Panc1 (cell line): ENCODE measurements around the gene PDK2. TPM values are rescaled to one million over a fixed set of nuclear protein-coding genes. Genes with fewer than 3 reads are reported as not detected.

ENCODE experiments used
- ATAC-seq: fragments of 200-7000 bp; cut with Tn5 transposase; 2 replicates; pipeline ENCODE4 v1.9.1; 2020; ENCODE audit warnings: mild to moderate bottlenecking, moderate library complexity
- BruUV-seq: library from RNA; stranded (reverse); fragments of 400-500 nt; replicated peaks from 2 replicates; lab custom pipeline; 2021; lab: Mats Ljungman, UMichigan
- CTCF ChIA-PET: fragments of 300-600 bp; sonication (Branson Sonifier 250); formaldehyde crosslinking; loops from one replicate; lab custom pipeline; 2022; ENCODE audit warnings: antibody characterized with exemption; lab: Charles Lee
- POLR2A ChIA-PET: fragments of 300-600 bp; sonication (Branson Sonifier 250); formaldehyde crosslinking; loops from one replicate; lab custom pipeline; 2022; ENCODE audit warnings: antibody characterized with exemption; lab: Charles Lee
- DNase-seq: peaks from one replicate; pipeline ENCODE4 v3.0.0-alpha.2; 2010; ENCODE audit warnings: low read depth, low spot score
- H3K27ac ChIP-seq: 2 replicates; pipeline ENCODE4 v1.5.1; 2011; ENCODE audit warnings: mild to moderate bottlenecking, low read length, inconsistent platforms
- H3K27me3 ChIP-seq: fragments of 200-500 bp; sonication (Bioruptor generic); 2 replicates; pipeline ENCODE4 v1.6.0; 2014; ENCODE audit warnings: low read length, inconsistent platforms; ENCODE audit not compliant: control insufficient read depth, insufficient read depth
- H3K36me3 ChIP-seq: fragments of 200-500 bp; sonication (Bioruptor generic); 2 replicates; pipeline ENCODE4 v1.5.1; 2014; ENCODE audit warnings: inconsistent platforms, mild to moderate bottlenecking, low read length, moderate library complexity; ENCODE audit not compliant: control insufficient read depth, insufficient read depth
- H3K4me1 ChIP-seq: 2 replicates; pipeline ENCODE4 v1.5.1; 2011; ENCODE audit warnings: inconsistent platforms, mild to moderate bottlenecking, low read length, moderate library complexity; ENCODE audit not compliant: control insufficient read depth, insufficient read depth
- H3K4me3 ChIP-seq, 2 experiments: 2 replicates each; pipeline ENCODE4 v1.5.1; 2011 to 2012; ENCODE audit warnings: low read depth in 2 of 2, low read length in 2 of 2, mild to moderate bottlenecking in 2 of 2, inconsistent platforms in 1 of 2, moderate library complexity in 1 of 2
- H3K9me3 ChIP-seq: fragments of 200-500 bp; sonication (Bioruptor generic); 2 replicates; pipeline ENCODE4 v1.5.1; 2014; ENCODE audit warnings: low read depth, mild to moderate bottlenecking, inconsistent platforms, low read length, moderate library complexity; ENCODE audit not compliant: control insufficient read depth, insufficient read depth
- POLR2AphosphoS5 ChIP-seq: IDR thresholded peaks from 2 replicates; pipeline ENCODE4 v1.6.1; 2012; ENCODE audit warnings: mild to moderate bottlenecking, low read depth, low read length, moderate library complexity
- REST ChIP-seq, 2 experiments: IDR thresholded peaks; 2 replicates each; pipeline ENCODE4 v1.6.1; 2011 to 2012; ENCODE audit warnings: low read depth in 2 of 2, control low read depth in 1 of 2, low read length in 1 of 2, mild to moderate bottlenecking in 1 of 2, moderate library complexity in 1 of 2; ENCODE audit not compliant: insufficient read depth in 1 of 2
- SIN3A ChIP-seq: IDR thresholded peaks from 2 replicates; pipeline ENCODE4 v1.6.1; 2012; ENCODE audit warnings: low read depth, mild to moderate bottlenecking, low read length, moderate library complexity, borderline replicate concordance; ENCODE audit not compliant: insufficient read depth
- TCF7L2 ChIP-seq: IDR thresholded peaks from 2 replicates; pipeline ENCODE4 v1.6.1; 2011; ENCODE audit warnings: mild to moderate bottlenecking, low read depth, low read length, inconsistent platforms
- in situ Hi-C: cut with HindIII; loops from 2 replicates; pipeline ENCODE4 v1.10.0; 2016; ENCODE audit warnings: low sequenced_read_pairs, low pct_unique_long_range_greater_than_20kb
- intact Hi-C: fragments of 100-400 bp; cut with micrococcal nuclease; formaldehyde crosslinking; loops from one replicate; pipeline ENCODE4 v1.10.0; 2022; ENCODE audit not compliant: unreplicated experiment
- total RNA-seq: library from RNA; stranded (reverse); gene quantifications from one replicate; pipeline ENCODE4 v1.2.1, GENCODE V29; 2021; ENCODE audit not compliant: unreplicated experiment
- TF ChIP-seq, protein P1 (sequence below): fragments of 450-650 bp; IDR thresholded peaks from 2 replicates; pipeline ENCODE4 v1.5.1; 2017; ENCODE audit warnings: mild to moderate bottlenecking

Gene PDK2
- total RNA-seq, 1 experiment from 2014 or later, result 46.0 TPM

DNA sequence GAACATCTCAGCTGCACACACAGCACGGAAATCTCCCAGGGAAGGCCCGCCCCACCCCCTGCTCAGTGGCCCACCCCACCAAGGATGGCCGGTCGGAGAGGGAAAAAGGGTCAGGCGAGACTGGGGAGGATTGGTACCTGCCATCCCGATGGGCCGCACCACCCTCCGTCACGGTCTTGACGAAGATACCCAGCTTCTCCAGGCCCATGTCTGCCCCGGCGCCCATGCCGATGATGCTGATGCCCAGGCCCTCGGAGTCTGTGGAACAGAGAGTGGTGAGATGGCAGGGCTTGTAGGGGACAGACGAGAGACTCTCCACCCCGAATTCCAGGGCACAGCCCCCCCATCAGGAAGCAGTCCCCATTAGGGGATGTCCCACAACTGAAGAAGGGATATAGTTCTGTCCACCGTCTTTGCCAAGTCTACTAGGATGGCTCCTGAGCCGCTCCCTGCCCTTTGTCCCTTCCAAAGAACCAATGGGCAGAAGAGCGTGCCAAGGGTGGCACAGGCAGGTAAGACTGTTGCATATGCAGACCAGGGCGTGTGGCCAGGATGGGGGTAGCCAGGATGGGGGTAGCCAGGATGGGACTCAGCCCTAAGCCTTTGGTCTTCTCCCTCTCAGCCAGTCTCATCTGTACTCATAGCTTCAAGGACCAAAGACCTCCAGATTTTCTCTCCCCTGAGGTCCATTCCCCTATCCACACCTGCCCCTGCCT is 48.5 kb downstream of the PDK2 start:
- no TSS peak for BruUV-seq
- intact Hi-C loops, result no loop called here

DNA sequence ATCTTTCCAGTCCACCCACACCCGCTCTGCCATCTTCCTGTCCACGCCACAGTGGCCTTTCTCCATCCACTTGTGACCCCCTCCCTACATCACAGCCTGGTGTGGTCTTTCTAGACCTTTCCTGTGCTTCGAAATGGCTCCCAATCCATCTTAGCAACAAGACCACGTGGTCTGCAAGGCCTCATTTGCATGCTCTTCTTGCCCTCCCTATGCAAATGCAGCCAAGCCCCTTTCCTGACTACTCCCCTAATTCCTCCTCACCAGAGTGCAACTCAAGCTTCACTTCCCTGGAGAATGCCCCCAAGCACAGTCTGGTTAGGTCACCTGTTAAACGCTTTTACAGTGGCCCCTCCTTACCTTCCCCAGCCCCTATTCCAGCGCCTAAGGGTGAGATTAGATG is 49.2 kb downstream of the PDK2 start:
- no peak for DNase-seq
- no peak for TF ChIP-seq TCF7L2
- no peak for TF ChIP-seq REST (IDR thresholded peaks at IDR 0.05; ENCODE audit: insufficient read depth in 1 of 2, low read depth in 2 of 2, low read length in 1 of 2)
- TF ChIP-seq SIN3A, result no peak
- TF ChIP-seq, protein P1, sequence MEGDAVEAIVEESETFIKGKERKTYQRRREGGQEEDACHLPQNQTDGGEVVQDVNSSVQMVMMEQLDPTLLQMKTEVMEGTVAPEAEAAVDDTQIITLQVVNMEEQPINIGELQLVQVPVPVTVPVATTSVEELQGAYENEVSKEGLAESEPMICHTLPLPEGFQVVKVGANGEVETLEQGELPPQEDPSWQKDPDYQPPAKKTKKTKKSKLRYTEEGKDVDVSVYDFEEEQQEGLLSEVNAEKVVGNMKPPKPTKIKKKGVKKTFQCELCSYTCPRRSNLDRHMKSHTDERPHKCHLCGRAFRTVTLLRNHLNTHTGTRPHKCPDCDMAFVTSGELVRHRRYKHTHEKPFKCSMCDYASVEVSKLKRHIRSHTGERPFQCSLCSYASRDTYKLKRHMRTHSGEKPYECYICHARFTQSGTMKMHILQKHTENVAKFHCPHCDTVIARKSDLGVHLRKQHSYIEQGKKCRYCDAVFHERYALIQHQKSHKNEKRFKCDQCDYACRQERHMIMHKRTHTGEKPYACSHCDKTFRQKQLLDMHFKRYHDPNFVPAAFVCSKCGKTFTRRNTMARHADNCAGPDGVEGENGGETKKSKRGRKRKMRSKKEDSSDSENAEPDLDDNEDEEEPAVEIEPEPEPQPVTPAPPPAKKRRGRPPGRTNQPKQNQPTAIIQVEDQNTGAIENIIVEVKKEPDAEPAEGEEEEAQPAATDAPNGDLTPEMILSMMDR, result no peak
- in situ Hi-C loops, result no loop called here
- BruUV-seq, result no TSS peak
- Histone ChIP-seq H3K27me3 (no peaks in the 10 kb centered on the region), H3K4me3 (no peak overlapping the region), H3K4me1 (peaks cover 26% of the 10 kb centered on the region), H3K9me3 (no peaks in the 10 kb centered on the region), H3K27ac (no peak overlapping the region), H3K36me3 (peaks cover 18% of the 10 kb centered on the region)
- intact Hi-C loops, result no loop called here
- ChIA-PET POLR2A (no interaction called here), CTCF (no interaction called here)
- ATAC-seq, result no peak

More for the DNA sequence above, 48.5 kb downstream of the PDK2 start:
- POLR2A ChIA-PET, result no interaction called here
- Histone ChIP-seq H3K36me3 (peaks cover 22% of the 10 kb centered on the region), H3K4me3 (no peak overlapping the region), H3K4me1 (peaks cover 26% of the 10 kb centered on the region), H3K9me3 (no peaks in the 10 kb centered on the region), H3K27ac (no peak overlapping the region), H3K27me3 (no peaks in the 10 kb centered on the region)
- TF ChIP-seq POLR2AphosphoS5 (no peak), REST (IDR thresholded peaks at IDR 0.05; ENCODE audit: insufficient read depth in 1 of 2, low read depth in 2 of 2, low read length in 1 of 2) (no peak), SIN3A (no peak), TCF7L2 (no peak)
- TF ChIP-seq, protein P1, result no peak
- no peak for DNase-seq
- CTCF ChIA-PET, result interaction anchor here (0.6 kb wide), 2 partner anchors 26 to 458 kb away, joined by 3 read pairs; no protein-coding TSS in a partner anchor
- no peak for ATAC-seq
- in situ Hi-C loops, result no loop called here
